Stimulated activated naive CD4-positive, alpha-beta T cell treated with Interleukin-2 at 50 U/mL for 16 hours (primary cell): ENCODE data around the gene ALOX15B.
"Not testable (repeated sequence)": the region's sequence is repeated elsewhere in the genome, so short reads cannot be mapped to it uniquely, and the experiment has no call there.

Experiments used
- DNase-seq: peaks from one replicate; lab custom pipeline; 2025; lab: John Stamatoyannopoulos, UW

The ALOX15B gene

GRCh38 chr17:8041249-8041928 lies 2.5 kb downstream of the ALOX15B start:
- DNase-seq: peak; percentile 2

DNA sequence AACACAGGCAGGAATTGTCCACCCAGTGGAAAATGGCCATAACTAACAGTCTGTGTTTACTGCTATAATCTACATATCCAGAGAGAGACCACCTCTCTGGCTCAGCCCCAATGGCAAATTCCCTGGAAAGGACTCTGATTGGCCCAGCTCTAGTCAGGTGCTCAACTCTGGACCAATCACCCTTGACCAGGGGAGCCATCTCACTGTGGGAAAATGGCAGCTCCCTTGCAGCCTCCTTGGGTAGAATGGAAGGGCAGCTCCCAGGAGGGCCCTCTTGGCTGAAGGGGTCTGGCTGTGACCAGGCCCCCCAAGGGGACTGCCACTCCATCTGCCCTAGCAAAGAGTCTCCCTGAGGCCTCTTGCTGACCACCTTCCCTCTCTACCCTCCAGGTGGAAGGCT lies 3.1 kb downstream of the ALOX15B start:
- DNase-seq: no peak

- DNase-seq: no peak
These were observed 6.3 kb downstream of the ALOX15B start for GRCh38 chr17:8044819-8045810.

DNA sequence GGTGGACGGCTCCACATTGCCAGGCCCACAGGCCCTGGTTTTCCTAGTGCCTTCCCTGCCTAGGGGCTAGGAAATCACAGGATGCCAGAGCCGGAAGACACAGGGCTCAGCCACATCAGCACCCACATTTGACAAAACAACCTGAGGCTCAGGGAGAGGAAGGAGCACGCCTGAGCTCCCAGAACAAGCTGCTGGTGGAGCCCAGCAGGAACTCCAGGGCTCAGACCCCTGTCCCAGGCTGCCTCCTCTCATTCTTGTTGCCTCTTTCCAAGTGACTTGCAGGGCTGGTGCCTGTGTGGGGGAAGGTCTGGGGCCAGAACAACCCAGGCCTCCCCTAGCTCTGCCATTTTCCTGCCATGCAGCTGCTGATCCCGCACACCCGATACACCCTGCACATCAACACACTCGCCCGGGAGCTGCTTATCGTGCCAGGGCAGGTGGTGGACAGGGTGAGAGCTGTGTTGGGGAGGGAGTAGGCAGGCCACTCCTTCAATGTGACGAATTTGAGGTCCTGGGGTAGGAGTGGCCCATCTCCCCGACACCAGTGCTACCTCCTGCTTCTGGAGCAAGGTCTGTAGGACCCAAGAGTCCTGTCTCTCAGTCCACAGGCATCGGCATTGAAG lies 7.6 kb downstream of the ALOX15B start:
- no peak for DNase-seq

- no peak for DNase-seq
These were observed 8.3 kb downstream of the ALOX15B start for GRCh38 chr17:8046929-8047768.

DNA sequence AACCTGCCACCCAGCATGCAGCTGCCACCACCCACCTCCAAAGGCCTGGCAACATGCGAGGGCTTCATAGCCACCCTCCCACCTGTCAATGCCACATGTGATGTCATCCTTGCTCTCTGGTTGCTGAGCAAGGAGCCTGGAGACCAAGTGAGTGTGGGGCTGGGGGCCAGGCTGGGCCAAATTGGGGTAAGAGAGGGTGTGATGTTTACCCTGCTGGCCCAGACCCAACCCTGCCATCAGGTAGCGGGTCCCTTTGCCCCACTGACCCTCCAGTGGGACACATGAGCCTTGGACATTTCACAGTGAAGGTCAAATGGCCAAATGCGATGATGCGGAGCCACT lies 8.9 kb downstream of the ALOX15B start:
- DNase-seq: no peak

DNA sequence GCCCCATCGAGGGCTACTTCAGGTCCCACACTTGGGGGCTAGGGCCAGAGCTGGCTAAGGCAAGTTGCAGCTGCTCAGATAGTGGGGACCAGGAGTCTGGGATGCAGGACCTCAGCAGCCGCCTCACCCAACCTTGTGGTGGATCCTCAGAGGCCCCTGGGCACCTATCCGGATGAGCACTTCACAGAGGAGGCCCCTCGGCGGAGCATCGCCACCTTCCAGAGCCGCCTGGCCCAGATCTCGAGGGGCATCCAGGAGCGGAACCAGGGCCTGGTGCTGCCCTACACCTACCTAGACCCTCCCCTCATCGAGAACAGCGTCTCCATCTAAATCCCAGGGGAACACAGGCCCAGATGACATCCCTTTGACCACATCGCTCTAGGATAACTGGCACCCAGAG lies 9.4 kb downstream of the ALOX15B start:
- no peak for DNase-seq

- no peak for DNase-seq
These were observed 9.9 kb downstream of the ALOX15B start for GRCh38 chr17:8048736-8049135.

- DNase-seq: no peak
These were observed 13.0 kb downstream of the ALOX15B start for GRCh38 chr17:8051831-8052230.

DNA sequence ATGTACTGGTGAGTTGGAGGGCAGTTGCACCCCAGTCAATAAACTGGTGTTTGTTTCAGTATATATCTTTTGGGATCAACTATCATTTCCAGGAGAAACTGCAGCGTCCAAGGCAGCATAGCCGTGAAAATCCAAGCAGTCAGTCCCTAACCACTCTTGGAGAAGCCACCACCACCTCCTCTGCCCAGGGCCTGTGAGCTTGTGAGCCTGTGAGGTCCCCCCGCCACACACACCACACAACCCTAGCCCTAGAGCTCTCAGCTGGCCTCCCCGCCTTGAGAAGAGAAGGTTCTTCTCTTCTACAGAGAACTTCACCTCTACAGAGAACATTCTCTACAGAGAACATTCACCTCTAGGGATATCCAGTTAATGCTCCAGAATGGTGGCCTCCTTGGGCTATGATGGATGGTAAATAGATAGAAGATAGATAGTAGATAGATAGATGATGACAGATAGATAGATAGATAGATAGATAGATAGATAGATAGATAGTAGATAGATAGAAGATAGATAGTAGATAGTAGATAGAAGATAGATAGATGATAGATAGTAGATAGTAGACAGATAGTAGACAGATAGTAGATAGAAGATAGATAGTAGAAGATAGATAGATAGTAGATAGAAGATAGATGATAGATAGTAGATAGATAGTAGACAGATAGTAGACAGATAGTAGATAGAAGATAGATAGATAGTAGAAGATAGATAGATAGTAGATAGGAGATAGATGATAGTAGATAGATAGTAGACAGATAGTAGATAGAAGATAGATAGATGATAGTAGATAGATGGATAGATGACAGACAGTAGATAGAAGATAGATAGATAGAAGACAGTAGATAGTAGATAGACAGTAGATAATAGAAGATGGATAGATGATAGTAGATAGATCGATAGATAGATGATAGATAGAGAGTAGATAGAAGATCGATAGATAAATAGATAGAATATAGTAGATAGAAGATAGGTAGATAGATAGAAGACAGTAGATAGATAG lies 13.7 kb downstream of the ALOX15B start:
- no peak for DNase-seq

- DNase-seq: no peak
These were observed 14.7 kb downstream of the ALOX15B start for GRCh38 chr17:8053600-8053999.

GRCh38 chr17:8055851-8056231 lies 17.0 kb downstream of the ALOX15B start:
- DNase-seq: no peak

- no peak for DNase-seq
These were observed 17.5 kb downstream of the ALOX15B start for GRCh38 chr17:8056232-8056975.

- DNase-seq: no peak
These were observed 18.2 kb downstream of the ALOX15B start for GRCh38 chr17:8056976-8057625.

- DNase-seq: peak; percentile 32
These were observed 18.8 kb downstream of the ALOX15B start for GRCh38 chr17:8057691-8058114.

DNA sequence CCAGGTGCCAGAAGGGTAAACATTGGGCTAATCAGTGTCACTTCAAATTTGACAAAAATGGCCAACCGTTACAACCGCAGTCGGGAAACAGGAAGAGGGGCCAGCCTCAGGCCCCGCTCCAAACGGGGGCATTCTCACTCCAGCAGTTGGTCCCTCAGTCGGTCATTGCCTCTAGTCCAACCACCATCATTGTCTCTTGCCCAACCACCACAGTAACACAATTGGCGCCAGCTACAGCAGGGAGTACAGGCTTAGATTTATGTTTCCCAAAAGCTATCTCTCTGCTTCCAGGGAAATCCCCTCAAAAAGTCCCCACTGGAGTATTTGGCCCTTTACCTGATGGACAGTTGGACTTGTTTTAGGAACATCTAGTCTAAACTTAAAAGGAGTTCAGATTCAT lies 20.3 kb downstream of the ALOX15B start:
- DNase-seq: no peak

DNA sequence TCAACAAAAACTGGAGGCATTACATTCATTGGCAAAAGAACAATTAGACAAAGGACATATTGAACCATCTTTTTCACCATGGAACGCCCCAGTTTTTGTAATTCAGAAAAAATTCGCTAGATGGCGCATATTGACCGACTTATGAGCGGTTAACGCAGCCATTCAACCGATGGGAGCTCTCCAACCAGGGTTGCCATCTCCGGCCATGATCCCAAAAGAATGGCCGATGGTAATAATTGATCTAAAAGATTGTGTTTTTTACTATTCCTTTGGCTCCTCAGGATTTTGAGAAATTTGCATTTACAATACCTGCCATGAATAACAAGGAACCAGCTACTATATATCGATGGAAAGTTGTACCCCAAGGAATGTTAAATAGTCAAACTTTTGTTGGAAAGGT lies 21.4 kb downstream of the ALOX15B start:
- peak; percentile 38 for DNase-seq

GRCh38 chr17:8061851-8062250 lies 23.0 kb downstream of the ALOX15B start:
- not testable (repeated sequence) for DNase-seq

DNA sequence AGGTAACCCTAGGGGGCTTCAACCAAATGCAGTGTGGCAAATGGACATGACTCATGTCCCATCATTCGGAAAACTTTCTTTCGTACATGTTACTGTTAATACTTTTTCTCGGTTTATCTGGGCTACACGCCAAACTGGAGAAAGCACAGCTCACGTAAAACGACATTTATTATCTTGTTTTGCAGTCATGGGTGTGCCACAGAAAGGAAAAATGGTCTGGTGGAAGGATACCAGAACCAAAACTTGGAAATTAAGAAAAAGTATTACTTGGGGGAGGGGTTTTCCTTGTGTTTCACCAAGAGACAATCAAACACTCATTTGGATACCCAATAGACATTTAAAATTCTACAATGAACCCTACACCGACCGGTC lies 23.6 kb downstream of the ALOX15B start:
- DNase-seq: no peak
